ENCODE results near the gene CRACDL. TPM values are rescaled to one million over a fixed set of nuclear protein-coding genes. Genes with fewer than 3 reads are reported as not detected.
A peak's percentile ranks its signal among the peaks of the same experiment; 100 is the strongest.

CRACDL gene
- total and polyA plus RNA-seq, 4 experiments from 2014 or later = 0.25 to 1.3 (median 1.2) TPM

- Histone ChIP-seq H3K27ac (ENCODE audit: low read depth, low read length) (no peak overlapping the region), H3K4me1 (ENCODE audit: insufficient read depth, low read length) (peaks cover 2% of the 10 kb centered on the region), H3K4me3 (ENCODE audit: low read length in 2 of 2) (no peak overlapping the region), H3K36me3 (ENCODE audit: insufficient read depth, low read length) (no peaks in the 10 kb centered on the region), H3K27me3 (ENCODE audit: insufficient read depth, low read length) (no peaks in the 10 kb centered on the region), H3K9me3 (ENCODE audit: control insufficient read depth in 1 of 2, low read length in 2 of 2) (no peaks in the 10 kb centered on the region)
- Mint-ChIP-seq H3K4me3 (no peak overlapping the region), H3K4me1 (peaks cover 3 to 10% (median 7%) of the 10 kb centered on the region in 4 donors), H3K9me3 (no peaks in the 10 kb centered on the region), H3K27me3 (no peaks in the 10 kb centered on the region), H3K36me3 (no peaks in the 10 kb centered on the region), H3K27ac (peak overlapping the region in 1 of 7 donors; percentile 2)
- CTCF ChIA-PET (ENCODE audit: partially characterized antibody) = no interaction called here
- intact Hi-C loops (cut with micrococcal nuclease) = no loop called here
- no peak for DNase-seq
- POLR2A ChIA-PET (ENCODE audit: partially characterized antibody) = no interaction called here
Observed at GRCh38 chr2:98801921-98802321, 134.1 kb downstream of the CRACDL start.

DNA sequence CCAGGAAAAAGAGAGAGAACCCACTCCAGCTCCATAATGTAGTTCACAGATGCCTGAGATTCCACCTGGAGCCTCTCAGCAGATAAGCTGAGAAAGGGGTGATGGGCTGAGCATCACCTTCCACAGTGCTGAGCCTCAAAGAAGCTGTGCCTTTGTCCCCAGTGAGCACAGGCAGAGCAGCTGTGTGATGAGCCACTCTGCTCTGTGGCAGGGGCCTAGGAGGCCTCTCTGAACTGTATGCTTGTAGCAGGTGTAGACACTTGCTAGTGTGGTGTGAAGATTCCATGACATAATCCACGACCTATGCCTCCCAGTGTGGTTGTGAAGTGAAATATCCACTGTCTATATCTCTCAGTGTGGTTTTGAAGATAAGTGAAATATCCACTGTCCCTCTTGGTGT is 134.7 kb downstream of the CRACDL start:
- H3K36me3 ChIP-seq (ENCODE audit: insufficient read depth, low read length) = no peaks in the 10 kb centered on the region
- Mint-ChIP-seq H3K9me3 (no peaks in the 10 kb centered on the region), H3K27ac (no peak overlapping the region), H3K36me3 (no peaks in the 10 kb centered on the region), H3K27me3 (no peaks in the 10 kb centered on the region), H3K4me3 (no peak overlapping the region), H3K4me1 (peaks cover 0 to 8% (median 5%) of the 10 kb centered on the region in 4 donors)
- H3K9me3 ChIP-seq (ENCODE audit: control insufficient read depth in 1 of 2, low read length in 2 of 2) = no peaks in the 10 kb centered on the region
- H3K27me3 ChIP-seq (ENCODE audit: insufficient read depth, low read length) = no peaks in the 10 kb centered on the region
- H3K4me3 ChIP-seq (ENCODE audit: low read length in 2 of 2) = no peak overlapping the region
- ChIA-PET CTCF (ENCODE audit: partially characterized antibody) (no interaction called here), POLR2A (ENCODE audit: partially characterized antibody) (no interaction called here)
- no peak for DNase-seq
- no peak overlapping the region for H3K27ac ChIP-seq (ENCODE audit: low read depth, low read length)
- intact Hi-C loops (cut with micrococcal nuclease) = no loop called here
- no peaks in the 10 kb centered on the region for H3K4me1 ChIP-seq (ENCODE audit: insufficient read depth, low read length)

GRCh38 chr2:98800330-98801064 is 135.5 kb downstream of the CRACDL start:
- Histone ChIP-seq H3K36me3 (ENCODE audit: insufficient read depth, low read length) (no peaks in the 10 kb centered on the region), H3K9me3 (ENCODE audit: control insufficient read depth in 1 of 2, low read length in 2 of 2) (no peaks in the 10 kb centered on the region), H3K4me1 (ENCODE audit: insufficient read depth, low read length) (no peaks in the 10 kb centered on the region), H3K27me3 (ENCODE audit: insufficient read depth, low read length) (no peaks in the 10 kb centered on the region), H3K27ac (ENCODE audit: low read depth, low read length) (no peak overlapping the region), H3K4me3 (ENCODE audit: low read length in 2 of 2) (no peak overlapping the region)
- H3K4me3 Mint-ChIP-seq = no peak overlapping the region
- intact Hi-C loops (cut with micrococcal nuclease) = no loop called here
- H3K9me3 Mint-ChIP-seq = no peaks in the 10 kb centered on the region
- no peaks in the 10 kb centered on the region for H3K27me3 Mint-ChIP-seq
- H3K27ac Mint-ChIP-seq = peak overlapping the region in 1 of 7 donors; percentile 19
- no peak for DNase-seq
- CTCF ChIA-PET (ENCODE audit: partially characterized antibody) = no interaction called here
- POLR2A ChIA-PET (ENCODE audit: partially characterized antibody) = no interaction called here
- H3K4me1 Mint-ChIP-seq = peaks cover 0 to 8% (median 5%) of the 10 kb centered on the region in 4 donors
- no peaks in the 10 kb centered on the region for H3K36me3 Mint-ChIP-seq

- Histone ChIP-seq H3K36me3 (ENCODE audit: insufficient read depth, low read length) (no peaks in the 10 kb centered on the region), H3K4me3 (ENCODE audit: low read length in 2 of 2) (no peak overlapping the region), H3K4me1 (ENCODE audit: insufficient read depth, low read length) (no peaks in the 10 kb centered on the region), H3K9me3 (ENCODE audit: control insufficient read depth in 1 of 2, low read length in 2 of 2) (no peaks in the 10 kb centered on the region), H3K27me3 (ENCODE audit: insufficient read depth, low read length) (no peaks in the 10 kb centered on the region), H3K27ac (ENCODE audit: low read depth, low read length) (no peak overlapping the region)
- CTCF ChIA-PET (ENCODE audit: partially characterized antibody) = interaction anchor here (1.6 kb wide), 1 partner anchor 23 kb away, joined by 5 read pairs; no protein-coding TSS in a partner anchor
- Mint-ChIP-seq H3K27ac (peak overlapping the region in 1 of 7 donors; percentile 22), H3K4me3 (no peak overlapping the region), H3K9me3 (no peaks in the 10 kb centered on the region), H3K36me3 (no peaks in the 10 kb centered on the region), H3K27me3 (no peaks in the 10 kb centered on the region), H3K4me1 (peaks cover 0 to 8% (median 5%) of the 10 kb centered on the region in 4 donors)
- POLR2A ChIA-PET (ENCODE audit: partially characterized antibody) = no interaction called here
- intact Hi-C loops (cut with micrococcal nuclease) = no loop called here
- no peak for DNase-seq
Observed at GRCh38 chr2:98799375-98800329, 136.4 kb downstream of the CRACDL start.

GRCh38 chr2:98796775-98797544 is 139.1 kb downstream of the CRACDL start:
- POLR2A ChIA-PET (ENCODE audit: partially characterized antibody) = no interaction called here
- Mint-ChIP-seq H3K4me1 (peaks cover 0 to 8% (median 3%) of the 10 kb centered on the region in 4 donors), H3K27me3 (no peaks in the 10 kb centered on the region), H3K4me3 (no peak overlapping the region), H3K27ac (peak overlapping the region in 1 of 7 donors; percentile 17), H3K9me3 (no peaks in the 10 kb centered on the region), H3K36me3 (no peaks in the 10 kb centered on the region)
- CTCF ChIA-PET (ENCODE audit: partially characterized antibody) = no interaction called here
- no peak for DNase-seq
- Histone ChIP-seq H3K4me1 (ENCODE audit: insufficient read depth, low read length) (no peaks in the 10 kb centered on the region), H3K36me3 (ENCODE audit: insufficient read depth, low read length) (no peaks in the 10 kb centered on the region), H3K9me3 (ENCODE audit: control insufficient read depth in 1 of 2, low read length in 2 of 2) (no peaks in the 10 kb centered on the region), H3K4me3 (ENCODE audit: low read length in 2 of 2) (no peak overlapping the region), H3K27me3 (ENCODE audit: insufficient read depth, low read length) (no peaks in the 10 kb centered on the region), H3K27ac (ENCODE audit: low read depth, low read length) (no peak overlapping the region)
- intact Hi-C loops (cut with micrococcal nuclease) = no loop called here

DNA sequence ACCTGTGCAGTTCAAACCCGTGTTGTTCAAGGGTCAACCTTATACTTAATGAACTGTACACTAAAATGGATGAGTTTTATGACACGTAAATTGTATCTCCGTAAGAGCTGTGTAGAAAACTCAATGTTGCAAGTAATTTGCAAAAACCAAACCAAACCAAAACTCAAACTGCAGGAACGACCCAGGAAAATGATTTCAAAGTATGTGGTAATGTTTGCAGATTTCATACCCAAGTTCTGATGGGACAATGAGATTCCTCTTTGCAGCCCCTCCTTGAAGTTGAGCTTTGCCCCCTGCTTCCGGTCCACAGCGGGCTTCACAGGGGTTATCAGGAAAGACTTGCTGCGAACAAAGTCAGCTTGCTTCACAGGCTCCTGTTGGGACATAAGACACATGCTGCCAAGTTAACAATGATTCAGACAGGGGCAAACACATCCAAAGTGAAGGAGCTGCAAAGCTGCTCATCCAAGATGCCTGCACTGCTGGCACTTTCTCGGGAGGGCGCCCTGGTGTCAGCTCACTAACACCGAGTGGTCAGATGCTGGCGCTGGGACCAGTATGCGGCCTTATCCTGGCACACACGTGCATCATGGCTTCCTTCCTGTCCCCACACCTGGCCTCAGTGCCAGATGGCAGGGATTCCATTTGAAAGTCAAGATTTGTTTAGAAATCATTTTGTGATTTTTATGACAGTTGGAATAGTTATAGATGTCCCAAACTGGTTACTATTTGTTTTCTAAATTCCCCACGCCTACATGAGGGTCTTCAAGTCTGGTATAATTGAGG is 139.9 kb downstream of the CRACDL start:
- H3K27ac Mint-ChIP-seq = no peak overlapping the region
- no peaks in the 10 kb centered on the region for H3K27me3 Mint-ChIP-seq
- DNase-seq = no peak
- POLR2A ChIA-PET (ENCODE audit: partially characterized antibody) = no interaction called here
- no peaks in the 10 kb centered on the region for H3K9me3 ChIP-seq (ENCODE audit: control insufficient read depth in 1 of 2, low read length in 2 of 2)
- H3K4me3 ChIP-seq (ENCODE audit: low read length in 2 of 2) = no peak overlapping the region
- H3K27ac ChIP-seq (ENCODE audit: low read depth, low read length) = no peak overlapping the region
- H3K4me1 Mint-ChIP-seq = peaks cover 0 to 7% (median 4%) of the 10 kb centered on the region in 4 donors
- no peaks in the 10 kb centered on the region for H3K4me1 ChIP-seq (ENCODE audit: insufficient read depth, low read length)
- CTCF ChIA-PET (ENCODE audit: partially characterized antibody) = interaction anchor here (0.6 to 1.3 kb wide), 2 partner anchors 11 to 15 kb away, joined by 3 to 5 read pairs; no protein-coding TSS in a partner anchor
- H3K27me3 ChIP-seq (ENCODE audit: insufficient read depth, low read length) = no peaks in the 10 kb centered on the region
- intact Hi-C loops (cut with micrococcal nuclease) = no loop called here
- H3K36me3 Mint-ChIP-seq = no peaks in the 10 kb centered on the region
- H3K36me3 ChIP-seq (ENCODE audit: insufficient read depth, low read length) = no peaks in the 10 kb centered on the region
- no peak overlapping the region for H3K4me3 Mint-ChIP-seq
- H3K9me3 Mint-ChIP-seq = no peaks in the 10 kb centered on the region

Data from CD4-positive, alpha-beta memory T cell (primary cell).